A673 (cell line): ENCODE results near the gene IFT122.

Experiments
- EZH2 ChIP-seq: fragments of 200-600 bp; sonication (generic); IDR thresholded peaks from 2 replicates; pipeline ENCODE4 v1.6.1; 2017; ENCODE audit warnings: borderline replicate concordance, low read depth, mild to moderate bottlenecking, mixed read lengths, antibody characterized with exemption, low read length; ENCODE audit not compliant: poor library complexity, severe bottlenecking
- TF ChIP-seq, protein P1 (sequence below): fragments of 300-800, 200-600 bp; sonication (generic); conservative IDR thresholded peaks from 2 replicates; pipeline ENCODE4 v1.5.1; 2017; ENCODE audit warnings: low read depth, mild to moderate bottlenecking, antibody characterized with exemption, low read length, moderate library complexity, mixed read lengths

DNA sequence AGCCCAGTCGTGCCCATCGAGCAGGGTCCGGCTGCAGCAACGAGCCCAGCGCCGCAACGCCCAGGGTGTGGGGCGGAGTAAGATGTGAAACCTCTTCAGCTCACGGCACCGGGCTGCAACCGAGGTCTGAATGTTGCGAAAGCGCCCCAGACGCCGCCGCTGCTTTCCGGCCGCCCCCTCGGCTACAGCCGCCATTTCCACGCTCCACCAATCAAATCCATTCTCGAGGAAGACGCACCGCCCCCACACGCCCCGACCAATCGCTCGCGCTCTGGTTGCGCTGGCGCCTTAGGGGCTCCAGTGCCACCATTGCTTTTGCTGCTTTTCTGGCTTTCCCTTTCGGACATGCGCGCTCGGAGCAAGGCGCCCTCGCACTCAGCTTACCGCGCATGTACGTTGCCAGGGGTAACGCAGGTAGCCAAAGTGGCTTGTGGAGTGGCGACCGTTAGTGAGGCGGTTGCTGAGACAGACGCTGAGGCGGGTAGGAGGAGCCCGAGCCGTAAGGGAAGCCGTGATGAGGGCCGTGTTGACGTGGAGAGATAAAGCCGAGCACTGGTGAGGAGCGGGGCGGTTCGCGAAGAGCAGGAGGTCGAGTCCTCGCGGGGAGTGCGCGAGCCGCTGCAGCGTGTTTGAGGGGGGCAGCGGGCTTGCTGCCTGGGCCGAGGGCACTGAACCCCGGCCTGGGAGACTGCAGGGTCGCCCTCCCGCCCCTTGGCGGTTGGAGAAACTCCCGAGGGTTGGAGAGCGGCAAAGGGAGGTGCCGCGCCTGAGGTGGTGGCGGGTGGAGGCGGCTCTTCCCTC, at the start of gene IFT122, which contains the start of gene MBD4:
- TF ChIP-seq, protein P1, sequence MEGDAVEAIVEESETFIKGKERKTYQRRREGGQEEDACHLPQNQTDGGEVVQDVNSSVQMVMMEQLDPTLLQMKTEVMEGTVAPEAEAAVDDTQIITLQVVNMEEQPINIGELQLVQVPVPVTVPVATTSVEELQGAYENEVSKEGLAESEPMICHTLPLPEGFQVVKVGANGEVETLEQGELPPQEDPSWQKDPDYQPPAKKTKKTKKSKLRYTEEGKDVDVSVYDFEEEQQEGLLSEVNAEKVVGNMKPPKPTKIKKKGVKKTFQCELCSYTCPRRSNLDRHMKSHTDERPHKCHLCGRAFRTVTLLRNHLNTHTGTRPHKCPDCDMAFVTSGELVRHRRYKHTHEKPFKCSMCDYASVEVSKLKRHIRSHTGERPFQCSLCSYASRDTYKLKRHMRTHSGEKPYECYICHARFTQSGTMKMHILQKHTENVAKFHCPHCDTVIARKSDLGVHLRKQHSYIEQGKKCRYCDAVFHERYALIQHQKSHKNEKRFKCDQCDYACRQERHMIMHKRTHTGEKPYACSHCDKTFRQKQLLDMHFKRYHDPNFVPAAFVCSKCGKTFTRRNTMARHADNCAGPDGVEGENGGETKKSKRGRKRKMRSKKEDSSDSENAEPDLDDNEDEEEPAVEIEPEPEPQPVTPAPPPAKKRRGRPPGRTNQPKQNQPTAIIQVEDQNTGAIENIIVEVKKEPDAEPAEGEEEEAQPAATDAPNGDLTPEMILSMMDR, result no peak
- no peak for TF ChIP-seq EZH2
